ENCODE measurements around the gene FERMT3. TPM values are rescaled to one million over a fixed set of nuclear protein-coding genes. Genes with fewer than 3 reads are reported as not detected.

The FERMT3 gene
- total and polyA plus RNA-seq, 2 of the 8 experiments (the other 6 are each of a cell fraction or from before 2014, with no cell fraction given), result 1.4 to 3.7 TPM

- Histone ChIP-seq H2BK20ac (ENCODE audit: low read length) (no peak overlapping the region), H4K8ac (ENCODE audit: extremely low read depth, insufficient read depth, low read length) (no peak overlapping the region), H2BK5ac (ENCODE audit: low read depth, low read length) (no peak overlapping the region), H2AK5ac (ENCODE audit: low read depth, low read length) (no peak overlapping the region), H2BK12ac (ENCODE audit: low read depth, low read length) (no peak overlapping the region), H3K14ac (ENCODE audit: insufficient read length) (no peak overlapping the region), H4K20me1 (replicated peaks in 1 of 2; ENCODE audit: control insufficient read depth in 1 of 2, insufficient read depth in 2 of 2, low read length in 2 of 2) (peaks cover 8 to 24% of the 10 kb centered on the region in 2 experiments), H2BK15ac (ENCODE audit: low read length) (no peak overlapping the region), H3K56ac (replicated peaks; ENCODE audit: insufficient read length, low read depth, low read length) (no peak overlapping the region), H3K36me3 (ENCODE audit: control insufficient read depth in 2 of 4, insufficient read depth in 4 of 4, low read length in 3 of 4) (peaks cover 21 to 86% (median 43%) of the 10 kb centered on the region in 4 experiments), H3K27me3 (replicated peaks in 1 of 4; ENCODE audit: control insufficient read depth in 3 of 4, extremely low read depth in 1 of 4, insufficient read depth in 3 of 4, low read length in 3 of 4) (no peaks in the 10 kb centered on the region), H3K79me2 (ENCODE audit: control insufficient read depth in 1 of 2, insufficient read depth in 2 of 2, low read length in 2 of 2) (no peaks in the 10 kb centered on the region), H3K9me3 (ENCODE audit: insufficient read depth in 2 of 2, low read depth in 1 of 2, low read length in 1 of 2) (no peaks in the 10 kb centered on the region), H2BK120ac (replicated peaks; ENCODE audit: low read depth, low read length) (no peak overlapping the region), H3K4me2 (ENCODE audit: insufficient read depth in 1 of 2, low read depth in 2 of 2, low read length in 2 of 2) (no peak overlapping the region), H3K23ac (ENCODE audit: insufficient read length) (no peak overlapping the region), H4K91ac (replicated peaks; ENCODE audit: insufficient read length, low read length) (no peak overlapping the region), H2AFZ (ENCODE audit: low read length) (no peak overlapping the region), H3K27ac (ENCODE audit: low read depth, low read length) (no peak overlapping the region), H3K79me1 (ENCODE audit: low read depth, low read length) (no peaks in the 10 kb centered on the region), H3K9ac (replicated peaks in 1 of 4; ENCODE audit: extremely low read depth in 1 of 4, low read depth in 3 of 4, low read length in 3 of 4) (no peak overlapping the region), H3K4ac (replicated peaks; ENCODE audit: insufficient read length, low read depth, low read length) (no peak overlapping the region), H3K4me1 (replicated peaks in 1 of 4; ENCODE audit: control insufficient read depth in 3 of 4, insufficient read depth in 4 of 4, low read length in 3 of 4) (no peaks in the 10 kb centered on the region; a peak in 3 of 7 replicates), H3K18ac (ENCODE audit: extremely low read depth, low read length) (no peak overlapping the region), H4K5ac (ENCODE audit: insufficient read length, low read depth, low read length) (no peak overlapping the region), H3K4me3 (ENCODE audit: extremely low read depth in 1 of 4, insufficient read depth in 2 of 4, low read depth in 3 of 4, low read length in 4 of 4) (no peak overlapping the region), H3K23me2 (ENCODE audit: low read depth, low read length) (no peaks in the 10 kb centered on the region)
- ChIA-PET CTCF (ENCODE audit: partially characterized antibody) (interaction anchor here (0.6 to 2.5 kb wide), 3 partner anchors 9 to 55 kb away, joined by 3 to 10 read pairs (median 4); partner anchors contain the start of gene PLCB3), POLR2A (ENCODE audit: partially characterized antibody) (interaction anchor here (1.0 to 7.1 kb wide), 5 partner anchors 7 to 17 kb away, joined by 3 to 101 read pairs (median 4); partner anchors contain the start of gene PPP1R14B)
- WGBS, 2 experiments (ENCODE audit: extremely low coverage in 1 of 2, insufficient coverage in 1 of 2, insufficient read length in 1 of 2, insufficient replicate concordance in 2 of 2, low coverage in 1 of 2, low lambda C conversion rate in 2 of 2, missing lambda C conversion rate in 1 of 2), result 90% methylated on average over 4 of the region's 4 CpGs; no CpG with 5 or more reads in 1 of the 2 experiments
- FAIRE-seq (no peak), DNase-seq (ENCODE audit: low read depth in 1 of 2, low spot score in 2 of 2) (no peak)
- no peak for TF ChIP-seq JUN (IDR thresholded peaks at IDR 0.05; ENCODE audit: low read depth, low read length)
- TF ChIP-seq RXRA (IDR thresholded peaks at IDR 0.05; ENCODE audit: insufficient read depth, low read depth, low read length), result no peak
- no peak for TF ChIP-seq POLR2A (IDR thresholded peaks at IDR 0.05; ENCODE audit: control extremely low read depth in 1 of 2, low read depth in 2 of 2, low read length in 2 of 2)
- no peak for TF ChIP-seq GTF2F1 (IDR thresholded peaks at IDR 0.05; ENCODE audit: borderline replicate concordance, low read depth, low read length)
- TF ChIP-seq BCL11A (IDR thresholded peaks at IDR 0.05; ENCODE audit: low read depth in 2 of 2, low read length in 2 of 2), result no peak
Measured at GRCh38 chr11:64259533-64260067, 53.1 kb downstream of the FERMT3 start.

Data from H1 (cell line).